Pulmonary artery endothelial cell (primary cell): ENCODE results near the gene ARHGAP30. TPM values are rescaled to one million over a fixed set of nuclear protein-coding genes. Genes with fewer than 3 reads are reported as not detected.
A peak's percentile ranks its signal among the peaks of the same experiment; 100 is the strongest.
"Not testable (repeated sequence)": the region's sequence is repeated elsewhere in the genome, so short reads cannot be mapped to it uniquely, and the experiment has no call there.

Experiments
- DNase-seq: peaks from one replicate; pipeline ENCODE4 v3.0.0-alpha.2; 2011; ENCODE audit warnings: low read depth, low spot score
- total RNA-seq: library from RNA; depleted of rRNA; stranded (reverse); fragments of >200 nt; gene quantifications from 2 replicates; pipeline ENCODE4 v1.2.3, GENCODE V29; 2014

The ARHGAP30 gene
- total RNA-seq, 1 donor from 2014 or later, result not detected

DNA sequence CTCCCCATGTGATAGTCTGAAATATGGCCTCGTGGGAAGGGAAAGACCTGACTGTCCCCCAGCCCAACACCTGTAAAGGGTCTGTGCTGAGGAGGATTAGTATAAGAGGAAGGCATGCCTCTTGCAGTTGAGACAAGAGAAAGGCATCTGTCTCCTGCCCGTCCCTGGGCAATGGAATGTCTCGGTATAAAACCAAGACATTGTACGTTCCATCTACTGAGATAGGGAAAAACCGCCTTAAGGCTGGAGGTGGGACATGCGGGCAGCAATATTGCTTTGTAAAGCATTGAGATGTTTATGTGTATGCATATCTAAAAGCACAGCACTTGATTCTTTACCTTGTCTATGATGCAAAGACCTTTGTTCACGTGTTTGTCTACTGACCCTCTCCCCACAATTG lies 52.5 kb downstream of the ARHGAP30 start:
- DNase-seq, result not testable (repeated sequence)

DNA sequence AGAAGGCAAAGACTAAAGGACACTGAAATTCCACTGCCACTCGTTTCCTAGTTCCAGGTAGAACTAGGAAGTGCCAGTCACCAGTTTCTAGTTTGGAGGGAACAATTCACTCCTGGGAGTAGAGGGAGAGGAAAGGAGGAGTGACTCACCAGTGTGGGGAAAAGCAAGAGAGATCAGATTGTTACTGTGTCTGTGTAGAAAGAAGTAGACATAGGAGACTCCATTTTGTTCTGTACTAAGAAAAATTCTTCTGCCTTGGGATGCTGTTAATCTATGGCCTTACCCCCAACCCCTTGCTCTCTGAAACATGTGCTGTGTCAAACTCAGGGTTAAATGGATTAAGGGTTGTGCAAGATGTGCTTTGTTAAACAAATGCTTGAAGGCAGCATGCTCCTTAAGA lies 53.0 kb downstream of the ARHGAP30 start:
- DNase-seq, result not testable (repeated sequence)

DNA sequence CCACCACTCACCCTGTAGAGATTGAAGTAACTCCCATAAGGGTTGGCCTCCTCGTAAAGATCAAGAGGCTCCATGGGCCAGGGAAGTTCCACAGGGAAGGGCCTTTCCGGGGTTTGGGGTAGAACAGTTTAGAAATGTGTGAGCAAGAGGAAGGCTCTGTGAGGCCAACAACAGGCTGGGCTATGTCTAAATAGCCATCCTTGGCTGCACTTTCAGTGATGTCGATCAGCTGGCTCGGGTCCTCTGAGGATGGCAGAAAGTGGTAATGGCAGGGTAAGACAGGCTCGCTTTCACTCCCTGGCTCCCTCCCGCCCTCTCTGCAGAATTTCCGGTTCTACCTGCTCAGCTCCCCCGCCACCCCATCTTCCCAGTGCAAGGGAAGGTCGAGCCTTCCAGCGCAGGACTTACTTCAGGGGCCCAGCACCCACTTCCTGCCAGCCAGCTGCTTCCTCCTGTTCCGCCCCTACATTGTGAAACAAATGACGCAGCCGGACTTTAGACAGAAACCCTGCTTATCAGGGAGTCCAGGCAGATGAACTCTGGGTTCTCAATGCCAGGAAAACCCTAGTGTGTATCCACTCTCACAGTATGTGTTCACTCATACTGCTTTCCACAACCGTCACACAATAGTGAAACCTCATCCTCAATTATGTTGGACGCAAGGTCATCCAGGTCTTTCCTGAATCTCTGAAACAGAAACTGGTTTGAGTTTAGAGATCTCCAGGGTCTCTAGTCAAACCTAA lies 56.0 kb downstream of the ARHGAP30 start:
- peak; percentile 100 for DNase-seq

DNA sequence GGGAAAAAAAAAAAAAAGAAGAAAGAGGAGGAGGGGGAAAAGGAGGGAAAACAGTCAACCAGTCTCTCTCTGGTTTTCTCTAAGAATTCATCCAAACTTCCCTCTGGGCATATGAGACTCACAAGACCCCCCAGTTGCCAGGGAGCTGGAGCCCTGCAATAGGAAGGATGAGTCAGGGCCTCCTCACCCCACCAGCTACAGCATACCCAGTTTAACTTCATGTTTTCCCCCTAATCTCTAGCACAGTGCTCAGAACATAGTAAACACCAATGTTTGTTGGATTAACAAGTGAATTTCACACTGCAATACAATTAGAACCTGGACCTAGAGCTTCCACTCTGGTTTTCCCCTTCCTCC lies 56.6 kb downstream of the ARHGAP30 start:
- DNase-seq, result no peak

DNA sequence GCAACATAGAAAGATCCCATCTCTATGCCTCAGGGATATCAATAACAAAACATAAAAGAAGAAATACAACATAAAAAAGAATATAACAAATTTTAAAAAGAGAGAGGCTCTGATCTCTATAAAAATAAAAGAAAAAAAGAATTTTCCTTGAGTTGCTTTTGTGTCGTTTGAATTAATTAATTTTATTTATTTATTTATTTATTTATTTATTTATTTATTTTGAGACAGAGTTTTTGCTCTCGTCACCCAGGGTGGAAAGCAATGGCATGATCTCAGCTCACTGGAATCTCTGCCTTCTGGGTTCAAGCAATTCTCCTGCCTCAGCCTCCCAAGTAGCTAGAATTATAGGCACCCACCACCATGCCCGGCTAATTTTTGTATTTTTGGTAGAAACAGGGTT lies 57.3 kb downstream of the ARHGAP30 start:
- no peak for DNase-seq

DNA sequence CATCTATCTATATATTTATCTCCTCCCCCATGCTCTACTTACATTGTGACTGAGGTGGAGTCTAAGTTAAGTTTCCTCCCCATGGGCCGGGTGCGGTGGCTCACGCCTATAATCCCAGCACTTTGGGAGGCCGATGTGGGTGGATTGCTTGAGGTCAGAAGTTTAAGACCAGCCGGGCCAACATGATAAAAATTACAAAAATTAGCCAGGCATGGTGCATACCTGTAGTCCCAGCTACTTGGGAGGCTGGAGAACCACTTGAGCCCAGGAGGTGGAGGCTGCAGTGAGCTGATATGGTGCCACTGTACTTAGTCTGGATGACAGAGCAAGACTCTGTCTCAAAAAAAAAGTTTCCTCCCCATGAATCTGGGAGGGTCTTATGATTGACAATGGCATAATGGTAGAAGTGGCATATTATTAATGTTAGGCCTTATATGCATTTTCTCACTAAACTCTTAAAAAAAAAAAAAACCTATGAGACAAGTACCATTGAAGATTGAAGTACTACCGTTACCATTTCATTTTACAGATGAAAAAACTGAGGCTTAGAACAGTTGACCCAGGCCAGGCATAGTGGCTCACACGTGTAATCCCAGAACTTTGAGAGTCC lies 60.0 kb downstream of the ARHGAP30 start:
- no peak for DNase-seq

DNA sequence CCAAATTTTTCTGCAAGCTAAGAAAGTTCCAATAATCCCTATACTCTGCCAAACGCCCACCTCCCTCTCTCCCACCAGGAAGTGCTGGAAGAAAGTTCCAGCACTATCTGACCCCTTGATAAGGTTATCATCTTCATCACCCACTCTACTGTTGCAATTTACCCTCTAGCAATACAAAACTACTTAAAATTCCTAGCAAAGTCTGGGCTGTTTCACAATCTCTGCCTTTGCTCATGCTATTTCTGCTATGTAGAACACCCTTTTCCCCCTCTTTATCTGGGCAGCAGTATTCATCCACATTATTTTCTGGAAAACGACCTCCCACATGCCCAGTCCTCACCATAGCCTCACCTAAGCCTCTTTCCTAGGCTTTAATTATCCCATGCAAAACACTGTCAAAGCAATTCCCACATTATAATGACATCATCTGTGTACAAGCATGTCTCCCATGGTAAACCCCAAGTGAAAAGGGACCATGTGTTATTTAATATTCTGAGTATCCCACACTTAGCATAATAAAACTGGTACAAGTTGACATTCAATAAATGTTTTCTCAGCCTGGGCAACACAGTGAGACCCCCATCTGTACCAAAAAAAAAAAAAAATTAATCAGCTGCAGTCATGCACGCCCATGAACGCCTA lies 60.7 kb downstream of the ARHGAP30 start:
- no peak for DNase-seq

DNA sequence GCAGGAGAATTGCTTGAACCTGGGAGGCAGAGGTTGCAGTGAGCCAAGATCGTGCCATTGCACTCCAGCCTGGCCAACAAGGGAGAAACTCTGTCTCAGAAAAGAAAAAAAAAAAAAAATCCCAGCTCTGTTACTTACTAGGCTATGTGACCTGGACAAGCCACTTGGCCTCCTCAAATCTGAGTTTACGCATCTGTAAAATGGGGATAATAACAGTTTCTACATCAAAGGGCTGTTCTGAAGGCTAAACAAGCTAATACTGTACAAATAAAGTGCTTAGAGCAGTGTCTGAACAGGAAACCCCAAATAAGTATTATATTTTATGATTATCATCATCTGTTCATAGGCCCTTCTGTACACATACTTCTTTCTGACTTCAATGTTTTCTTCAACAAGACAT lies 62.3 kb downstream of the ARHGAP30 start:
- no peak for DNase-seq

DNA sequence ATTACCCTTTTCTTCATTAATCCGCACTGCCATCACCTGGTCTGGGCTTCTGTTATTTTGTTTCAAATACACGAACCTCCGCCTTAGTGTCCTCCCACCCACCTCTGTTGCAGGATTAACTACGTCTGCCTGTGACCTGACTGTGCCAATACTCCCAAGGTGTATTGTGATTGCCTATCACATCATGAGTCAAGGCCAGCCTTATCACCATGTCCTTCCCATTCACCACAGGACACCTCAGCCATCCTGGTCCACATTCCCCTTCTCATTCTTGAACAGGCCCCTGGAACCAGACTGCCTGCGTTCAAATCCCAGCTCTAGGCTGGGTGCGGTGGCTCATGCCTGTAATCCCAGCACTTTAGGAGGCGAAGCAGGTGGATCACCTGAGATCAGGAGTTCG lies 63.1 kb downstream of the ARHGAP30 start:
- DNase-seq, result no peak

DNA sequence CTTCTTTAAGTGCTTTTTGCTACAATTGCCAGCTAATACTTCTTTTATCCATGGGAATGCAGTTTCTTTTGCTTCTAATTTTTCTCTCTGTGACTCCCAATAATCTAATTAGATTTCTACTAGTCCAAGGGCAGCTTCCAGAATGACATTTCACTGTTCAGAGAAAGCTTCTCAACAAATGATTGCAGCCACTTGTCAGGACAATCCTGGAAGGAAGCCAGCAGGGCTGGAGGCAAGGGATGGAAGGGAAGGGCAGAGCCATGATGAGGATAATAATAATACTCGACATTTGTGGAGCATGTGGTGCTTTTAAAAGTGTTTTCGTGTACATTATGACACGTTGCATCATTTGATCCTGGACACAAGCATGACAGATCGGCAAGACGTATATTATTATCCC lies 68.2 kb downstream of the ARHGAP30 start:
- DNase-seq, result no peak

DNA sequence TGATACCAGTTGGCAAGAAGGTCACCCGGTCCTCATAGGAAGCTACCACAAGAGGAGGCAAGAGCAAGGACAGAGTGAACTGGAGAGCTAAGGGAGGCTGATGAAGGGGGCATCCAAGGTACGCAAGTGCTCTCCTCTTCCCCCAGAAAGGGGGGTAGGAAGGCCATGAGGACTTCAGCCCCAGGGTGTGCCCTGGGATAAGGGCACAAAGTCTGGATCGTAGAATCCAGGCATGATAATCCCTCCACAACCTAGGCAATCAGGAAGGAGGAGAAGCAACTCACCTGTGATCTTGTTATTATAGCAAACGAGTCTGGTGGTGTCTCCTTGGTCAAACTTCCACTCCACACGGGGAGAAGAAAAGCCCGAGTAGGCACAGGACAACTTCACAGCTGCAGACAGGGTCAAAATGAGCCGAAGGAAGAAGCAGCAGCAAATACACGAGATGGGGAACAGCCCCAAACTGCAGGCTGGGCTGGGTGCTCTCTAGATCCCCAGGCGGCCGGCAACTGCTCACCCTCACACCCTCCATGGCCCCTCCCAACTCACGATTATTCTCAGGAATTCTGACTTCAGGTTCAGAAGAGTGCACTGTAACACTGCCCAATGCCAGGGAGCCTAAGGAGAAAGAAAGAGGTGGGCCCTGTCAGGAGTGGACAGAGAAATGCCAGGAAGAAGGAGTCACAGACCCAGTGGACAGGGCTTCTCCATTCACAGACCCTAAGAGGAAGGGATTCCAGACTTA lies 68.8 kb downstream of the ARHGAP30 start:
- DNase-seq, result no peak

DNA sequence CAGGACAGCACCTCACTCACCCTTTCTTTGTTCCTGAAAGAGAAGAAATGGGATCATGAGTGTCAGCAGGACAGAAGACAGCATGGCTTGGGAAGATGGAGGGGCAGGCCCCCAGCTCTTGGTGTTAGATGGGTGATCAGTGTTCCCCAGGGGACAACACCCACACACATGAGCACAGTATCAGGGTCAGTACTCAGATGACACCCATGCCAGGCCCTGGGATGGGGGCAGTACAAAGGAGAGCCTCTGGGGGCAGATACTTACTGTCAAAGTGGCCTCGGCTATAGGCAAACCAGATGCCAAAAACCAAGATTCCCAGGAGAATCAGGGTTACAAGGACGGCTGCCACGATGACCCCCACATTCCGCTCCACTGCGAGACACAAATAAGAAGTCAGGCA lies 70.3 kb downstream of the ARHGAP30 start:
- no peak for DNase-seq

DNA sequence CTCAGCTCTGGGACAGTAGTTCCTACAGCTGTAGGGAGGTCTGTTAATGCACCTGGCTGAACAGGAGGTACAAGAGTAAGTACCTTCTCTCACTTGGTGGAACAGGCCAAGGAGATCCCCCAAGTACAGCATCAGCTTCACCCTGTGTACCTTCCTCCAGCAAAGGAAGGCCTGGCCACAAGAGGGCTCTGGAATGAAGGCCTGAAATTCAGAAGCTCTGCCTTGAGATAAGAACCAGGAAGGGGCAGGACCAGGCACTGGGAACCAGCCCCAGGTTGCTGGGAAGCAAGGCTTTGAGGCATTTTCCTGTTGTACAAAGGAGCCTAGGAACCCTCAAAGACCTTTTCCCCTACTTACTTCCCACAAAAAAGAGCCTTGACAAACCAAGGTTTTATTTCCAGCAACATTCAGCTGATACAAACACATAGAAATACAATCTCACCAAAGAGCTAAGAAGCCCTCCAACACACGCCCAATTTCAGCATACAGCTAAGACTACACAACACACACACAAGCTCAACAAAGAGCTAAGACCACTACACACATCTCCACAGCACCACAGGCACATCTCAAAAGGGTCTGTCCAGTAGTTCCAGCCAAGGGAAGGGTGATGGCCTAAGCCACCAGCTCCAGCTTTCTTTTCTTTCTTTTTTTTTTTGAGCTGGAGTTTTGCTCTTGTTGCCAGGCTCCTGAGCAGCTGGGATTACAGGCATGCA lies 72.2 kb downstream of the ARHGAP30 start:
- DNase-seq, result peak; percentile 65

Other genes starting within 250 kb of the ARHGAP30 start
- gene CD244, start 207.0 kb downstream of the ARHGAP30 start, total RNA-seq, result not detected in 2 replicates
- 0.32 TPM in 1 of 2 replicates, not detected in the other for gene ITLN1, start 184.7 kb downstream of the ARHGAP30 start, total RNA-seq
- not detected in 2 replicates for gene ITLN2, start 115.1 kb downstream of the ARHGAP30 start, total RNA-seq
- 242 and 246 TPM in 2 replicates for gene F11R, start 48.7 kb downstream of the ARHGAP30 start, total RNA-seq
- 19.1 and 44.2 TPM in 2 replicates for gene TSTD1, start 30.9 kb downstream of the ARHGAP30 start, total RNA-seq
- gene USF1, start 23.9 kb downstream of the ARHGAP30 start, total RNA-seq, result 95.7 and 127 TPM in 2 replicates
- gene NECTIN4, start 19.7 kb upstream of the ARHGAP30 start, total RNA-seq, result 0.14 and 0.53 TPM in 2 replicates
- 0.60 and 0.86 TPM in 2 replicates for gene KLHDC9, start 28.5 kb upstream of the ARHGAP30 start, total RNA-seq
- 56.3 and 93.2 TPM in 2 replicates for gene PFDN2, start 48.1 kb upstream of the ARHGAP30 start, total RNA-seq
- 11.3 and 14.3 TPM in 2 replicates for gene NIT1, start 48.2 kb upstream of the ARHGAP30 start, total RNA-seq
- 38.8 and 56.2 TPM in 2 replicates for gene DEDD, start 62.8 kb upstream of the ARHGAP30 start, total RNA-seq
- gene UFC1, start 84.1 kb upstream of the ARHGAP30 start, total RNA-seq, result 124 and 130 TPM in 2 replicates
- 4.6 and 8.3 TPM in 2 replicates for gene USP21, start 89.6 kb upstream of the ARHGAP30 start, total RNA-seq
- gene PPOX, start 96.5 kb upstream of the ARHGAP30 start, total RNA-seq, result 16.0 and 19.1 TPM in 2 replicates
- 24.7 and 25.9 TPM in 2 replicates for gene B4GALT3, start 107.6 kb upstream of the ARHGAP30 start, total RNA-seq
- 26.8 and 43.7 TPM in 2 replicates for gene ADAMTS4, start 129.2 kb upstream of the ARHGAP30 start, total RNA-seq
- gene NDUFS2, start 132.5 kb upstream of the ARHGAP30 start, total RNA-seq, result 200 and 232 TPM in 2 replicates
- 0.26 and 0.49 TPM in 2 replicates for gene FCER1G, start 145.4 kb upstream of the ARHGAP30 start, total RNA-seq
- not detected in 2 replicates for gene APOA2, start 153.7 kb upstream of the ARHGAP30 start, total RNA-seq
- gene TOMM40L, start 156.2 kb upstream of the ARHGAP30 start, total RNA-seq, result 20.4 and 29.7 TPM in 2 replicates
- not detected in 2 replicates for gene NR1I3, start 168.3 kb upstream of the ARHGAP30 start, total RNA-seq
- not detected in 2 replicates for gene PCP4L1, start 188.9 kb upstream of the ARHGAP30 start, total RNA-seq
- gene MPZ, start 240.1 kb upstream of the ARHGAP30 start, total RNA-seq, result 0.95 and 0.99 TPM in 2 replicates
- 31.2 and 36.0 TPM in 2 replicates for gene SDHC, start 244.5 kb upstream of the ARHGAP30 start, total RNA-seq